GM23338 (cell line): ENCODE results near the gene SLC9A1. TPM values are rescaled to one million over a fixed set of nuclear protein-coding genes. Genes with fewer than 3 reads are reported as not detected.

Source experiments
- ATAC-seq: fragments of 200-7000 bp; cut with Tn5 transposase; 3 replicates; pipeline ENCODE4 v1.9.1; 2020
- DNase-seq: peaks from one replicate; pipeline ENCODE4 v3.0.0-alpha.2; 2015; ENCODE audit warnings: low spot score
- H2AFZ ChIP-seq: fragments of 200-600 bp; sonication (generic); 2 replicates; pipeline ENCODE4 v1.8.0; 2016; ENCODE audit warnings: antibody characterized with exemption, mild to moderate bottlenecking, moderate library complexity
- H3F3A ChIP-seq: fragments of 200-600 bp; sonication (generic); replicated peaks from 2 replicates; pipeline ENCODE4 v1.8.0; 2017; ENCODE audit warnings: antibody characterized with exemption, mixed run types, low read depth
- H3K27ac ChIP-seq: fragments of 200-600 bp; sonication (generic); 2 replicates; pipeline ENCODE4 v1.6.1; 2016; ENCODE audit warnings: low read depth
- H3K27me3 ChIP-seq: fragments of 200-600 bp; sonication (generic); 2 replicates; pipeline ENCODE4 v1.8.0; 2016; ENCODE audit warnings: mild to moderate bottlenecking, mixed run types, moderate library complexity; ENCODE audit not compliant: insufficient read depth
- H3K36me3 ChIP-seq: fragments of 200-600 bp; sonication (generic); 2 replicates; pipeline ENCODE4 v1.8.0; 2016; ENCODE audit warnings: mild to moderate bottlenecking; ENCODE audit not compliant: insufficient read depth
- H3K4me1 ChIP-seq: fragments of 200-600 bp; sonication (generic); 2 replicates; pipeline ENCODE4 v1.8.0; 2016; ENCODE audit warnings: mild to moderate bottlenecking, moderate library complexity; ENCODE audit not compliant: insufficient read depth
- H3K4me2 ChIP-seq: fragments of 200-600 bp; sonication (generic); 2 replicates; pipeline ENCODE4 v1.7.1; 2017; ENCODE audit warnings: mixed run types
- H3K4me3 ChIP-seq: fragments of 200-600 bp; sonication (generic); 2 replicates; pipeline ENCODE4 v1.6.1; 2016; ENCODE audit warnings: mixed run types
- H3K79me2 ChIP-seq: fragments of 200-600 bp; sonication (generic); replicated peaks from 2 replicates; pipeline ENCODE4 v1.8.0; 2017; ENCODE audit warnings: mild to moderate bottlenecking; ENCODE audit not compliant: insufficient read depth
- H3K9me2 ChIP-seq: fragments of 200-600 bp; sonication (generic); 2 replicates; pipeline ENCODE4 v1.8.0; 2017; ENCODE audit not compliant: insufficient read depth
- H4K20me1 ChIP-seq: fragments of 200-600 bp; sonication (generic); replicated peaks from 2 replicates; pipeline ENCODE4 v1.8.0; 2017; ENCODE audit warnings: mild to moderate bottlenecking; ENCODE audit not compliant: insufficient read depth
- H3K27ac Mint-ChIP-seq: 2 replicates; pipeline ENCODE4 v1.8.0; 2020; ENCODE audit warnings: inconsistent platforms, mild to moderate bottlenecking, moderate library complexity, mixed read lengths
- H3K27me3 Mint-ChIP-seq: 3 replicates; pipeline ENCODE4 v1.8.0; 2022; ENCODE audit warnings: low read depth, mild to moderate bottlenecking, moderate library complexity, mixed read lengths, inconsistent platforms; ENCODE audit not compliant: insufficient read depth, poor library complexity
- H3K36me3 Mint-ChIP-seq: 3 replicates; pipeline ENCODE4 v1.8.0; 2021; ENCODE audit warnings: low read depth, mild to moderate bottlenecking, inconsistent platforms, moderate library complexity, mixed read lengths
- H3K4me1 Mint-ChIP-seq: 3 replicates; pipeline ENCODE4 v1.8.0; 2020; ENCODE audit warnings: mild to moderate bottlenecking, inconsistent platforms, mixed read lengths
- H3K4me3 Mint-ChIP-seq: 3 replicates; pipeline ENCODE4 v1.8.0; 2021; ENCODE audit warnings: moderate library complexity, mild to moderate bottlenecking, inconsistent platforms, mixed read lengths
- H3K9me3 Mint-ChIP-seq: 3 replicates; pipeline ENCODE4 v1.8.0; 2020; ENCODE audit warnings: moderate library complexity, mild to moderate bottlenecking, inconsistent platforms, mixed read lengths
- CREB1 ChIP-seq: fragments of 250-450 bp; sonication (Bioruptor Pico); IDR thresholded peaks from 2 replicates; pipeline ENCODE4 v1.5.0; 2020; ENCODE audit warnings: low read depth, mild to moderate bottlenecking, moderate library complexity
- CTCF ChIP-seq, 2 experiments: fragments of 200-600 bp in 1 of 2; sonication (generic) in 1 of 2; conservative IDR thresholded peaks; 2 replicates each; pipeline versions ENCODE4 v1.5.1 to v1.6.1; 2016 to 2017; ENCODE audit warnings: antibody characterized with exemption in 2 of 2, low read depth in 2 of 2, mild to moderate bottlenecking in 2 of 2, moderate library complexity in 1 of 2
- EZH2 ChIP-seq: fragments of 200-600 bp; sonication (generic); IDR thresholded peaks from one replicate; pipeline ENCODE4 v1.8.0; 2017; ENCODE audit warnings: antibody characterized with exemption, mild to moderate bottlenecking, low read depth; ENCODE audit not compliant: unreplicated experiment
- EZH2phosphoT487 ChIP-seq: fragments of 200-600 bp; sonication (generic); IDR thresholded peaks from one replicate; pipeline ENCODE4 v1.8.1; 2018; ENCODE audit warnings: antibody characterized with exemption; ENCODE audit not compliant: unreplicated experiment
- NANOG ChIP-seq: IDR thresholded peaks from 2 replicates; pipeline ENCODE4 v1.6.1; 2016; ENCODE audit warnings: antibody characterized with exemption, borderline replicate concordance
- POLR2AphosphoS5 ChIP-seq: IDR thresholded peaks from 2 replicates; pipeline ENCODE4 v1.6.1; 2016; ENCODE audit warnings: antibody characterized with exemption, low read depth
- REST ChIP-seq: IDR thresholded peaks from one replicate; pipeline ENCODE4 v1.6.1; 2018; ENCODE audit warnings: antibody characterized with exemption; ENCODE audit not compliant: unreplicated experiment
- STAT1 ChIP-seq: IDR thresholded peaks from one replicate; pipeline ENCODE4 v1.6.1; 2016; ENCODE audit warnings: antibody characterized with exemption; ENCODE audit not compliant: unreplicated experiment
- ZNF462 ChIP-seq: fragments of 250-450 bp; sonication (Bioruptor Pico); IDR thresholded peaks from 2 replicates; pipeline ENCODE4 v1.5.0; 2020; ENCODE audit warnings: mild to moderate bottlenecking, moderate library complexity
- polyA plus RNA-seq: library from polyadenylated mRNA; unstranded; fragments of >200 nt; fragmentation: Nextera tagmentation; extraction: Ambion mirVana; gene quantifications from 2 replicates; pipeline ENCODE4 v1.2.1, GENCODE V29; 2016
- total RNA-seq: library from RNA; depleted of rRNA; stranded (reverse); fragments of >200 nt; shearing (Covaris generic); gene quantifications from 2 replicates; pipeline ENCODE4 v1.2.3, GENCODE V29; 2014

The SLC9A1 gene
- total and polyA plus RNA-seq, 2 experiments from 2014 or later: 10.4 to 22.3 TPM

- Histone ChIP-seq H3K79me2 (no peaks in the 10 kb centered on the region), H3F3A (peaks cover 12% of the 10 kb centered on the region; the same call in 1 of the 2 replicates), H2AFZ (no peak overlapping the region), H4K20me1 (no peaks in the 10 kb centered on the region), H3K4me2 (no peak overlapping the region), H3K27me3 (no peaks in the 10 kb centered on the region), H3K9me2 (peaks cover 9% of the 10 kb centered on the region; the same call in 1 of the 2 replicates), H3K4me3 (no peak overlapping the region), H3K36me3 (no peaks in the 10 kb centered on the region), H3K27ac (no peak overlapping the region), H3K4me1 (peaks cover 38% of the 10 kb centered on the region)
- Mint-ChIP-seq H3K36me3 (peaks cover 11% of the 10 kb centered on the region; the same call in 2 of the 3 replicates), H3K27me3 (peaks cover 10% of the 10 kb centered on the region), H3K4me1 (peaks cover 31% of the 10 kb centered on the region), H3K4me3 (no peak overlapping the region), H3K9me3 (peaks cover 8% of the 10 kb centered on the region), H3K27ac (no peak overlapping the region)
- ATAC-seq (no peak), DNase-seq (no peak)
- TF ChIP-seq CREB1 (CRISPR knock-in tag): no peak
- TF ChIP-seq REST: no peak
Observed at GRCh38 chr1:27053977-27054753, 100.8 kb downstream of the SLC9A1 start.

GRCh38 chr1:27052527-27052926, 102.4 kb downstream of the SLC9A1 start:
- H3K27me3 Mint-ChIP-seq: peaks cover 7% of the 10 kb centered on the region
- Histone ChIP-seq H2AFZ (no peak overlapping the region), H3K4me2 (no peak overlapping the region), H3K4me3 (no peak overlapping the region), H3K27ac (no peak overlapping the region), H3K36me3 (no peaks in the 10 kb centered on the region), H3K4me1 (peaks cover 24% of the 10 kb centered on the region), H3F3A (0 out of 2 replicates have a peak, but pooled peaks cover 4% of the 10 kb centered on the region), H3K9me2 (peaks cover 11% of the 10 kb centered on the region; the same call in 1 of the 2 replicates), H3K79me2 (no peaks in the 10 kb centered on the region), H3K27me3 (no peaks in the 10 kb centered on the region), H4K20me1 (no peaks in the 10 kb centered on the region)
- no peak for ATAC-seq
- peaks cover 19% of the 10 kb centered on the region for H3K36me3 Mint-ChIP-seq
- H3K4me3 Mint-ChIP-seq: no peak overlapping the region
- DNase-seq: no peak
- H3K9me3 Mint-ChIP-seq: peaks cover 15% of the 10 kb centered on the region
- H3K4me1 Mint-ChIP-seq: peaks cover 17% of the 10 kb centered on the region
- H3K27ac Mint-ChIP-seq: no peak overlapping the region
- TF ChIP-seq ZNF462: no peak
- TF ChIP-seq EZH2phosphoT487: no peak
- TF ChIP-seq EZH2: no peak
- TF ChIP-seq CTCF (conservative IDR thresholded peaks at IDR 0.05; ENCODE audit: low read depth in 2 of 2): no peak
- TF ChIP-seq STAT1: no peak
- TF ChIP-seq NANOG: no peak
- TF ChIP-seq POLR2AphosphoS5: no peak
